HG02852 (cell line): Measurements from ENCODE around the gene LINS1.

Experiments
- ATAC-seq: cut with Tn5 transposase; IDR thresholded peaks from one replicate; pipeline ENCODE4 v1.9.1; 2021; ENCODE audit warnings: mild to moderate bottlenecking, moderate library complexity; ENCODE audit not compliant: unreplicated experiment

Gene LINS1

GRCh38 chr15:100602064-100602822 lies at the start of gene LINS1, which contains the start of gene ASB7:
LINS1 (minus strand) TSS chr15:100602184; CDS start chr15:100580842, 21,342 bp downstream.
ASB7 (plus strand) TSS chr15:100602589; CDS start chr15:100612217, 9,628 bp downstream.
- peak; percentile 82 for ATAC-seq

- no peak for ATAC-seq
Observed at GRCh38 chr15:100651253-100651652, 49.3 kb upstream of the LINS1 start.

- ATAC-seq, result no peak
Observed at GRCh38 chr15:100650685-100651084, 48.7 kb upstream of the LINS1 start.

GRCh38 chr15:100648951-100649350 lies 47.0 kb upstream of the LINS1 start:
- ATAC-seq, result no peak

GRCh38 chr15:100645671-100646070 lies 43.7 kb upstream of the LINS1 start:
- no peak for ATAC-seq

- ATAC-seq, result no peak
Observed at GRCh38 chr15:100642950-100643338, 41.0 kb upstream of the LINS1 start.

GRCh38 chr15:100642213-100642949 lies 40.4 kb upstream of the LINS1 start:
- ATAC-seq, result no peak

GRCh38 chr15:100638177-100638730 lies 36.3 kb upstream of the LINS1 start:
- ATAC-seq, result no peak

- ATAC-seq, result no peak
Observed at GRCh38 chr15:100635406-100636071, 33.6 kb upstream of the LINS1 start.

- no peak for ATAC-seq
Observed at GRCh38 chr15:100633763-100634075, 31.7 kb upstream of the LINS1 start.

GRCh38 chr15:100631831-100632230 lies 29.8 kb upstream of the LINS1 start:
- no peak for ATAC-seq

GRCh38 chr15:100628746-100629145 lies 26.8 kb upstream of the LINS1 start:
- ATAC-seq, result no peak

- ATAC-seq, result peak; percentile 86
Observed at GRCh38 chr15:100627789-100628395, 25.9 kb upstream of the LINS1 start.

- ATAC-seq, result no peak
Observed at GRCh38 chr15:100623301-100623700, 21.3 kb upstream of the LINS1 start.

- ATAC-seq, result no peak
Observed at GRCh38 chr15:100616700-100617099, 14.7 kb upstream of the LINS1 start.

- no peak for ATAC-seq
Observed at GRCh38 chr15:100615801-100616200, 13.8 kb upstream of the LINS1 start.

GRCh38 chr15:100614918-100615317 lies 12.9 kb upstream of the LINS1 start:
- ATAC-seq, result no peak

- ATAC-seq, result no peak
Observed at GRCh38 chr15:100614336-100614735, 12.4 kb upstream of the LINS1 start.

- no peak for ATAC-seq
Observed at GRCh38 chr15:100613208-100613607, 11.2 kb upstream of the LINS1 start.

- ATAC-seq, result no peak
Observed at GRCh38 chr15:100612539-100612938, 10.6 kb upstream of the LINS1 start.

- ATAC-seq, result peak; percentile 43
Observed at GRCh38 chr15:100602823-100603393, 924 bp upstream of the LINS1 start.
